ENCODE data around the gene PLIN5.

PLIN5 gene

DNA sequence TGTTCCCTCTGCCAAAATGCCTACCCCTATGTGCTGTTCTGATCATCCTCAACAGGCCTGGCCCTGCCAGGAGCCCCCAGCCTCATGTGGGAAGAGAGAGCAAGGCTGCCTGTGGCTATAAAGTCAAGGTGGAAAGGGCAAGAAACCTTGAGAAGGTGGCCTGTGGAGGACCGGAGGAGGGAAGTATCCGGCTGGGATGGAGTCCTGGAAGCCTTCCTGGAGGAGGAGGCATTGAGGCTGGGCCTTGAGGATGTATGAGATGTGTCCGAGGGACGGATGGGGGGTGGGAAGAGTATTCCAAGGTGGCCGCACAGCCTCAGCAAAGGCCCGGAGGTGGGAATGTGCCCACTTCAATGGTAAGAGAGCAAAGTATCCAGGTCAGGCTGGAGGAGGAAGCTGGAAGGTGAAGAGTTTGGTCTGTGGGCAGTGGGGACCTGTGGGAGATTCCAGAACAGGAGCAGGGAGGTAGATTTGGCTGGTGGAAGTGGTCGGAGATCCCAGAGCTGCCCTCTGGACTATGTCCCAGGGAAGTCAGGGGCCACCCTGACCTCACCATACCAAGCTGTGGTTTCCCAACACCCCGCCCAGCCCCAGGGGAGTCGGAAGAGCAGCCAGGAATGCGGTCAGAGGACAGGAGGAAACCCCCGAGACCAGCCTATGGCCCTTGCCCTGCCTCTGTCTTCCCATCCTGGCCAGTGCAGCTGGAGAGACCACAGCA, 13.7 kb downstream of the PLIN5 start:
- TF ChIP-seq, protein P1, sequence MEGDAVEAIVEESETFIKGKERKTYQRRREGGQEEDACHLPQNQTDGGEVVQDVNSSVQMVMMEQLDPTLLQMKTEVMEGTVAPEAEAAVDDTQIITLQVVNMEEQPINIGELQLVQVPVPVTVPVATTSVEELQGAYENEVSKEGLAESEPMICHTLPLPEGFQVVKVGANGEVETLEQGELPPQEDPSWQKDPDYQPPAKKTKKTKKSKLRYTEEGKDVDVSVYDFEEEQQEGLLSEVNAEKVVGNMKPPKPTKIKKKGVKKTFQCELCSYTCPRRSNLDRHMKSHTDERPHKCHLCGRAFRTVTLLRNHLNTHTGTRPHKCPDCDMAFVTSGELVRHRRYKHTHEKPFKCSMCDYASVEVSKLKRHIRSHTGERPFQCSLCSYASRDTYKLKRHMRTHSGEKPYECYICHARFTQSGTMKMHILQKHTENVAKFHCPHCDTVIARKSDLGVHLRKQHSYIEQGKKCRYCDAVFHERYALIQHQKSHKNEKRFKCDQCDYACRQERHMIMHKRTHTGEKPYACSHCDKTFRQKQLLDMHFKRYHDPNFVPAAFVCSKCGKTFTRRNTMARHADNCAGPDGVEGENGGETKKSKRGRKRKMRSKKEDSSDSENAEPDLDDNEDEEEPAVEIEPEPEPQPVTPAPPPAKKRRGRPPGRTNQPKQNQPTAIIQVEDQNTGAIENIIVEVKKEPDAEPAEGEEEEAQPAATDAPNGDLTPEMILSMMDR (IDR thresholded peaks at IDR 0.05; ENCODE audit: low read depth, low read length): no peak
- H3K4me3 ChIP-seq (ENCODE audit: low read depth, low read length): no peak overlapping the region

GRCh38 chr19:4519521-4520277, 15.3 kb downstream of the PLIN5 start:
- no peak overlapping the region for H3K4me3 ChIP-seq (ENCODE audit: low read depth, low read length)
- TF ChIP-seq, protein P1 (IDR thresholded peaks at IDR 0.05; ENCODE audit: low read depth, low read length): no peak

GRCh38 chr19:4519172-4519496, 15.9 kb downstream of the PLIN5 start:
- H3K4me3 ChIP-seq (ENCODE audit: low read depth, low read length): no peak overlapping the region
- TF ChIP-seq, protein P1 (IDR thresholded peaks at IDR 0.05; ENCODE audit: low read depth, low read length): no peak

GRCh38 chr19:4518345-4519171, 16.5 kb downstream of the PLIN5 start, which contains the start of gene PLIN4:
PLIN4 (minus strand) TSS chr19:4518486; CDS start chr19:4518272, 214 bp downstream.
- H3K4me3 ChIP-seq (ENCODE audit: low read depth, low read length): no peak within 1 kb of the TSS
- TF ChIP-seq, protein P1 (IDR thresholded peaks at IDR 0.05; ENCODE audit: low read depth, low read length): no peak

DNA sequence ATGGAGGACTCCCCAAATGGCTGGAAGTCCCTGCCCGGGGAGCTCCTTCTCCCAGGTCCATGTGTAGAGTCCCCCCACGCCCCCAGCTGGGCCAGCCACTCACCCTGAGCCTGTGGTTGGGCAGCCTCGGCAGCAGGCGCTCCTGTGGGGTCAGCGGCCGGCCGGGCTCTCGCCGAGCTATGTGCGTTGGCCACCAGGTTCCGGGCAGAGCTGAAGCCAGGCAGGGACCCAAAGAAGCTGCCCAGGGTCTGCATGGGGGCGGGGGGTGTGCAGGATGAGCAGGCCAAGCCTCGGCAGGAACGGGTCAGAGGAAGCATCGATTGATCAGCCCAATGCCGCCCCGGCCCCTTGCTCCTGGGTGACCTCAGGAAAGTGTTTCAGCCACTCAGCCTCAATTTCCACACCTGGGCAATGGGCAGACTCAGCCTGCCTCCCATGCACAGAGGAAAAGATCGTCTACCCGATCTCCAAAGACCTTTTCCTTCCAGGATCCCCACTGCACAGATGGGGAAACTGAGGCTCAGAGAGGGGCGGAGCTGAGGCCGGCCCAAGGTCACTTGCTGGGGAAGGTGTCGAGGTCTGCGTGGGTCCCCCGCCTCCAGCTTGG, 17.5 kb downstream of the PLIN5 start:
- TF ChIP-seq, protein P1 (IDR thresholded peaks at IDR 0.05; ENCODE audit: low read depth, low read length): no peak
- H3K4me3 ChIP-seq (ENCODE audit: low read depth, low read length): no peak overlapping the region

DNA sequence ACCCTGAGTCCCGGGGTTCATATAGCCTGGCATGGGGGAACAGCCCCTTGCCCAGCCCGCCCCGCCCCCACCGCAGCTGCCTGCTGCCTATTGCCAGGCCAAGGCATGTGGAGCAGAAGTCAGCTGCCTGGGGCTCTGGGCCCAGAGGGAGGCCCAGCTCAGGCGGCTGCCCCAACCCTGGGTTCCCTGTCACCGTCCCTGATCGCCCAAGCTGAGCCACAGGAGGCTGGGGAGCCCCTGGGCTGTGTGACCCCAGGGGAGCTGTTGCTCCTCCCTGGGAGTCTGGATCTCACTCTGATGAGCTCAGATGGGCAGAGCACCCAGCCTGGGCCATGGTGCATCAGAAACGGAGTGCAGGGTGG, 18.1 kb downstream of the PLIN5 start:
- H3K4me3 ChIP-seq (ENCODE audit: low read depth, low read length): no peak overlapping the region
- TF ChIP-seq, protein P1 (IDR thresholded peaks at IDR 0.05; ENCODE audit: low read depth, low read length): no peak
